ENCODE measurements around the gene GALNT11. TPM values are rescaled to one million over a fixed set of nuclear protein-coding genes. Genes with fewer than 3 reads are reported as not detected.

The GALNT11 gene
- polyA plus RNA-seq, 1 donor (not counting 4 experiments of a cell fraction or from before 2014, with no cell fraction given), result 42.3 TPM

GRCh38 chr7:152076940-152077933, 51.8 kb downstream of the GALNT11 start:
- H3K9me3 ChIP-seq (ENCODE audit: control insufficient read depth, low read depth, low read length), result no peaks in the 10 kb centered on the region
- no peaks in the 10 kb centered on the region for H3K36me3 ChIP-seq (ENCODE audit: control insufficient read depth in 2 of 2, extremely low read depth in 1 of 2, insufficient read depth in 2 of 2, low read length in 2 of 2)
- dilution Hi-C loops (cut with MboI; ENCODE audit: extremely low pct_ligation_motif_present, low sequenced_read_pairs), result no loop called here
- no peaks in the 10 kb centered on the region for H4K20me1 ChIP-seq (ENCODE audit: control insufficient read depth, extremely low read depth, insufficient read depth, low read length)
- H3K9ac ChIP-seq (ENCODE audit: control insufficient read depth, extremely low read depth, insufficient read depth, low read length), result no peak overlapping the region
- H3K4me2 ChIP-seq (ENCODE audit: control insufficient read depth, extremely low read depth, insufficient read depth, low read depth, low read length), result no peak overlapping the region
- TF ChIP-seq EZH2 (IDR thresholded peaks at IDR 0.05; ENCODE audit: low read length), result no peak
- no peak for TF ChIP-seq CTCF (optimal IDR thresholded peaks at IDR 0.05 in 1 of 3, IDR thresholded peaks at IDR 0.05 in 1 of 3, conservative IDR thresholded peaks at IDR 0.05 in 1 of 3; ENCODE audit: extremely low read depth in 1 of 3, insufficient read depth in 2 of 3, low read length in 3 of 3)
- no peaks in the 10 kb centered on the region for H3K27me3 ChIP-seq (ENCODE audit: control insufficient read depth, extremely low read depth, insufficient read depth, low read length)
- peaks cover 5% of the 10 kb centered on the region for H3K4me1 ChIP-seq (ENCODE audit: control insufficient read depth, extremely low read depth, insufficient read depth, low read length)
- H3K79me2 ChIP-seq (ENCODE audit: control insufficient read depth, insufficient read depth, low read length), result peaks cover 5% of the 10 kb centered on the region
- no peak overlapping the region for H2AFZ ChIP-seq (ENCODE audit: control insufficient read depth, low read length)
- no peaks in the 10 kb centered on the region for H3K9me1 ChIP-seq (ENCODE audit: control insufficient read depth, extremely low read depth, insufficient read depth, low read length)
- no peak overlapping the region for H3K27ac ChIP-seq (ENCODE audit: control insufficient read depth, insufficient read depth, low read length)
- no peak for DNase-seq (ENCODE audit: low read depth, low spot score)
- FAIRE-seq, result no peak
- H3K4me3 ChIP-seq (ENCODE audit: control insufficient read depth in 2 of 3, extremely low read depth in 1 of 3, insufficient read depth in 2 of 3, low read depth in 1 of 3, low read length in 3 of 3), result no peak overlapping the region

GRCh38 chr7:152078025-152078424, 52.6 kb downstream of the GALNT11 start:
- H3K27me3 ChIP-seq (ENCODE audit: control insufficient read depth, extremely low read depth, insufficient read depth, low read length), result no peaks in the 10 kb centered on the region
- H2AFZ ChIP-seq (ENCODE audit: control insufficient read depth, low read length), result no peak overlapping the region
- H3K9me3 ChIP-seq (ENCODE audit: control insufficient read depth, low read depth, low read length), result no peaks in the 10 kb centered on the region
- no peak overlapping the region for H3K27ac ChIP-seq (ENCODE audit: control insufficient read depth, insufficient read depth, low read length)
- H3K4me3 ChIP-seq (ENCODE audit: control insufficient read depth in 2 of 3, extremely low read depth in 1 of 3, insufficient read depth in 2 of 3, low read depth in 1 of 3, low read length in 3 of 3), result no peak overlapping the region
- H3K4me2 ChIP-seq (ENCODE audit: control insufficient read depth, extremely low read depth, insufficient read depth, low read depth, low read length), result no peak overlapping the region
- peaks cover 7% of the 10 kb centered on the region for H3K79me2 ChIP-seq (ENCODE audit: control insufficient read depth, insufficient read depth, low read length)
- peaks cover 8% of the 10 kb centered on the region for H3K4me1 ChIP-seq (ENCODE audit: control insufficient read depth, extremely low read depth, insufficient read depth, low read length)
- dilution Hi-C loops (cut with MboI; ENCODE audit: extremely low pct_ligation_motif_present, low sequenced_read_pairs), result no loop called here
- H3K36me3 ChIP-seq (ENCODE audit: control insufficient read depth in 2 of 2, extremely low read depth in 1 of 2, insufficient read depth in 2 of 2, low read length in 2 of 2), result no peaks in the 10 kb centered on the region
- FAIRE-seq, result no peak
- TF ChIP-seq CTCF (optimal IDR thresholded peaks at IDR 0.05 in 1 of 3, IDR thresholded peaks at IDR 0.05 in 1 of 3, conservative IDR thresholded peaks at IDR 0.05 in 1 of 3; ENCODE audit: extremely low read depth in 1 of 3, insufficient read depth in 2 of 3, low read length in 3 of 3) (no peak), EZH2 (IDR thresholded peaks at IDR 0.05; ENCODE audit: low read length) (no peak)
- no peaks in the 10 kb centered on the region for H3K9me1 ChIP-seq (ENCODE audit: control insufficient read depth, extremely low read depth, insufficient read depth, low read length)
- no peaks in the 10 kb centered on the region for H4K20me1 ChIP-seq (ENCODE audit: control insufficient read depth, extremely low read depth, insufficient read depth, low read length)
- H3K9ac ChIP-seq (ENCODE audit: control insufficient read depth, extremely low read depth, insufficient read depth, low read length), result no peak overlapping the region
- DNase-seq (ENCODE audit: low read depth, low spot score), result no peak
